ENCODE data around the gene FOXO1.
A peak's percentile ranks its signal among the peaks of the same experiment; 100 is the strongest.
"Not testable (repeated sequence)": the region's sequence is repeated elsewhere in the genome, so short reads cannot be mapped to it uniquely, and the experiment has no call there.

Gene FOXO1

GRCh38 chr13:40666045-40666932, at the start of gene FOXO1:
Gene FOXO1, minus strand, starts transcription at chr13:40666641. Its CDS starts 429 bp downstream, at chr13:40666212.
- peak; percentile 47 to 52 for DNase-seq

GRCh38 chr13:40714433-40714832, 48.0 kb upstream of the FOXO1 start:
- not testable (repeated sequence) for DNase-seq

GRCh38 chr13:40706439-40706838, 40.0 kb upstream of the FOXO1 start:
- no peak for DNase-seq

GRCh38 chr13:40697711-40698110, 31.3 kb upstream of the FOXO1 start:
- no peak for DNase-seq

- no peak for DNase-seq
These were observed 28.0 kb upstream of the FOXO1 start for GRCh38 chr13:40694426-40694825.

GRCh38 chr13:40692946-40693345, 26.5 kb upstream of the FOXO1 start:
- no peak for DNase-seq

GRCh38 chr13:40688781-40689180, 22.3 kb upstream of the FOXO1 start:
- no peak for DNase-seq

- DNase-seq = peak in 1 of 2 experiments; percentile 28
These were observed 16.2 kb upstream of the FOXO1 start for GRCh38 chr13:40682449-40683240.

GRCh38 chr13:40681341-40682146, 15.1 kb upstream of the FOXO1 start:
- no peak for DNase-seq

- no peak for DNase-seq
These were observed 14.3 kb upstream of the FOXO1 start for GRCh38 chr13:40680659-40681323.

- DNase-seq = no peak
These were observed 13.1 kb upstream of the FOXO1 start for GRCh38 chr13:40679480-40679985.

- DNase-seq = no peak
These were observed 10.6 kb upstream of the FOXO1 start for GRCh38 chr13:40677064-40677463.

- DNase-seq = no peak
These were observed 9.6 kb upstream of the FOXO1 start for GRCh38 chr13:40676007-40676406.

- DNase-seq = no peak
These were observed 7.0 kb upstream of the FOXO1 start for GRCh38 chr13:40673414-40673813.

GRCh38 chr13:40672765-40673397, 6.4 kb upstream of the FOXO1 start:
- DNase-seq = no peak

- DNase-seq = peak; percentile 16 to 32
These were observed 5.7 kb upstream of the FOXO1 start for GRCh38 chr13:40671956-40672764.

- DNase-seq = no peak
These were observed 3.9 kb upstream of the FOXO1 start for GRCh38 chr13:40670307-40670706.

GRCh38 chr13:40668335-40668734, 1.9 kb upstream of the FOXO1 start:
- no peak for DNase-seq

GRCh38 chr13:40667622-40667978, 1.2 kb upstream of the FOXO1 start:
- DNase-seq = no peak

- DNase-seq = no peak
These were observed 636 bp upstream of the FOXO1 start for GRCh38 chr13:40666933-40667621.

All from SHP77 (cell line).